CMK (cell line): ENCODE results near the gene RELN.
"Not testable (repeated sequence)": the region's sequence is repeated elsewhere in the genome, so short reads cannot be mapped to it uniquely, and the experiment has no call there.

Source experiments
- DNase-seq: peaks from one replicate; pipeline ENCODE4 v3.0.0-alpha.2; 2010; ENCODE audit warnings: low read depth

Gene RELN

GRCh38 chr7:103787041-103787440, 202.4 kb downstream of the RELN start:
- DNase-seq, result not testable (repeated sequence)

GRCh38 chr7:103784646-103785286, 204.7 kb downstream of the RELN start:
- no peak for DNase-seq

GRCh38 chr7:103781409-103781808, 208.0 kb downstream of the RELN start:
- no peak for DNase-seq

- not testable (repeated sequence) for DNase-seq
Measured at GRCh38 chr7:103780561-103780960, 208.9 kb downstream of the RELN start.

- DNase-seq, result no peak
Measured at GRCh38 chr7:103777440-103777839, 212.0 kb downstream of the RELN start.

GRCh38 chr7:103773726-103774125, 215.7 kb downstream of the RELN start:
- DNase-seq, result no peak

DNA sequence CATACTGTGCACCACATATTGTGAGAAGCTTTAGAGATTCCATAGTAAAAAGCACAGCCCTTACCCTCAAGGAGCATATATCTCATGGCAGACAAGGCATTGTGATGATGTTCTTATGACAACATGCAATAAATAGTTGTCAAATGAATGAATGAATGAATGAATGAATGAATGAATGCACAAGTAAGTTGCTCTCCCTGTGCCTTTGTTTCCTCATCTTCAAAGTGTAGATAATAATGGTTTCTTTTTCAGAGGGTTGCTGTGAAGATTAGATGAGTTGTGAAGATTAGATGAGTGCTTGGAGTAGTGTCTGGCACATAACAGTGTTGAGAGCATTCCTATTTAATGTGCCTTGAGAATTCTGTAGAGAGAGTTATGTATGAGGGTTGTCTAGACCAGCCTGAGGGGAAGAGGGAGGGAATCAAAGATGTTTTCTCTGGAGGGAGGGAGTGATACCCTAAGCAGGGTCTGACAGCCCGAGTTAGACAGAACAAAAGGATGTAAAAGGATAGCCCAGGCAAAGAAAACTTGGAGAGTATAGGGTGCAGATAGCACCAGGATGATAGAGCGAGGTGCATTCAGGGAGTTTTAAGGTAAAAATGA, 217.2 kb downstream of the RELN start:
- no peak for DNase-seq

DNA sequence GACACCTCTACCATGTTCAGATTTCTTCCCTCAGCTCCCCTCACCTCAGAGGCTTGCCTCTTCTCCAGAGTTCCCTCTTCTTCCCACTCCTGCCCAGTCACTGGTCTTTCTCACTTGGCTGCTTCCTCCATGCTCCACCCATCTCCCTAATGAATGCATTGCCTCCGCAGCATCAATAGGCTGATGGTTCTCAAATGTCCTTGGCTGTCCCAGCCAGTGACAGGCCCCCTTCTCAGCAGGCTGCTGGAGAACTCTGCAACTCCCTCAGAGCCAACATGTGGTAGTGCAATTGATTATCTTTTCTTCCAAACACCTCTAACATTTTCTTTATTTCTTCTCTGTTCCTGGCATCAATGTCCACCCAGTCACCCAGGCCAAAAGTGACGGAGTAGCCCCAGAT, 218.2 kb downstream of the RELN start:
- no peak for DNase-seq

- DNase-seq, result no peak
Measured at GRCh38 chr7:103766660-103767059, 222.8 kb downstream of the RELN start.

GRCh38 chr7:103765901-103766300, 223.6 kb downstream of the RELN start:
- DNase-seq, result no peak

- no peak for DNase-seq
Measured at GRCh38 chr7:103764901-103765300, 224.6 kb downstream of the RELN start.

DNA sequence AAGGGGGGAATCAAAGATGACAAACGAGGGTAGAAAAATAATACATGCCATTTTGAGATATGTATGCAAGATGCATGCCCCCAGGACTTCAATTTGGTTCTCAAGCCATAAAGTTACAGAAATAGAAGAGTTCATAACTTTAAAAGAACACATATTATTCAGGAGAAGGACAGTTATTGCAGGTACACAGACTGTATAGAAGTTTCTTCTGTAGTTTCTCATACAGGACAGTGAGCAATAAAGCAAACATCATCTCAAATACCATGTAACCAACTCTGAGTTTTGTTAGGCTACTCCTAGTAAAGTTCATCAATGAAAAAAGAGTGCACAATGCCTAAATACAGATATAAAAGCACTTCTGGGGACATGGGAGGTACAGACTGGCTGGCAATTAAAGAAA, 226.6 kb downstream of the RELN start:
- DNase-seq, result no peak

DNA sequence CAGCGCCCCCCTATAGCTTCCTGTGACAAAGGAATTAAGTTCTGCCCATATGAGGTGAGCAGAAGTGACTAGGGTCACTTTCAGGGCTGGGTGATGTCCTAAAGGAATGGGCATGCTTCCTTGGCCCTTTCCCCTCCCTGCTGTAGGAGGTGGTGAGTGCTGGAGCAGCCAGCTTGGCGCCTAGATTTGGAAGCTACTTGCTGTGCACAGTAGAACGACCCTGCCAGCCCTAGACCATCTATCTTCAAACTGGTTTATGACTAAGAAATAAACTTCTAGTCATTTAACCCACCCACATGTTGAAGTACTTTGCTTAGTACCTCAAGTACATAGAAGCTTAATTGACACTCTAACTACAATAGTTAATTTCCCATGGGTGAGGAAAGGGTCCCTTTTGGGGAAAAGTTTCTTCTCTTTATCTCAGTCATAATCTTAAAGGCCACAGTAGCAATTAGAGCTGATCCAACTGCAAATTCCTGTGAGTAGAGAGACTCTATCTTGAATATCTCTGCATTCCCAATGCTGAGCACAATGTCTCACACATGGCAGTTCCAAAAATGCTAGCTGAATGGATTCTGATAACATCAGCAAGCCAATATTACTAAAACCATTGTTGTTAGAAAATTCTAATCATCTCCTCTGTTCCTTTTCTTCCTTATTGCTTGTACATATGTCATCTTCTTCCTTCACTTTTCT, 227.2 kb downstream of the RELN start:
- DNase-seq, result no peak

DNA sequence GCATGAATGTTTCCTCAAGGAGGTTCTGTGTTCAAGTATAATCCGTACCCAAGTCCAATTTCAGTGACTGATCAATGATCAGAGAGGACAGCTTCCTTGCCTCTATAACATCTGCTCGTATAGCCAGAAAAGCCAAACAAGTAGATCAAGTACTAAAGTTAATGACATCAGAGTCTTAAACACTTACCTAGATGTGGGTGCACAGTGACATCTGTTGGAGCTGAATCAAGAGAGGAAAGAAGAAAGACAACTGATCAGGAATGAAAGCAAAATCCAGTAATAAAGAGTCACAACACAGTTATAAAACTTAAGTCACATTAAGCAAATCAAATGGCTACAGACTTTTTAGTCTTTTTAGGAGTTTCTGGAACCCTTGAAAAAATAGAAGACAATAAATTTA, 236.5 kb downstream of the RELN start:
- DNase-seq, result no peak

DNA sequence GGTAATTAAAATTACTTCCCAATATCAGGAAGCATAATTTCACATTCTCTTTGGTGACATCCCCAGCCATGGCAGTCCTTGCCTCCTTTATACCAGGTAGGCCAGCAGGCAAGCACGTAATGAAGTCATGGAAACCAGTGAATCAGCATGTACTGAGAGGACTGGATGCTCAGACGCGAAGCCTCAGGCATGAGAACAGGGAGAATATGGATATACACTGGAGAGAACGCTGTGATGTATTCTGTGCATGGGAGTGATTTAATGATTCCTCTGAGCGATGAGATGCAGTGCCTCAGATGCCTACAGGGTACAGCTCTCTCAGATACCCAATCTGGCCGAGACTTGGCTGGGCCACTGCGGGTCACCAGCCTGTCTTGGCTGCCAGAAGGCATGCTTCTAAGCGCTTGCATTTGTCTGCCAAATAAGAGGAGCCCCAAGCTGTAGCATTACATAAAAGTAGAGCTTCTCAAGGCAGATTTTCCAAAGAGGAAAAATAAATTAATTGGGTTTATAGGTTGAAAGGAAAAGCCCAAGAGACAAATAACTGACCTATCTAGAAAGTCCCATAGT, 238.1 kb downstream of the RELN start:
- no peak for DNase-seq

GRCh38 chr7:103748680-103749079, 240.8 kb downstream of the RELN start:
- DNase-seq, result no peak

DNA sequence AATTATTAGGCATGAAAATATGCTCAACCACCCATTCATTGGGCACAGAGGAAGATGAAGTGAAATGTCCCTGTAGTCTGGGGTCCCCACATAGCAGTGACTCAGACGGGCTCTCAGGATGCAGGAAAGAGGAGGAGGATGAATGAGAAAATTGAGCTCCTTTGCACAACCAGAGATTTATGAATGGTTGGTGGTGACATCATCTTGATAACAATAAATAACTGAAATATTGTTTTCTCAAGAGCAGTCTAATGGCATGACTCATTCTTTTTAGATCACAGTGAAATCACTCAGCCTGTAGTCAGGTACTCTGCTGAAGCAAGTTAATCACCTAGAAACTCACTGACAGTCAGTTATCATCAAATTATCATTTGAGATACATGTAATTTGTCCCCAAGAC, 254.1 kb downstream of the RELN start:
- DNase-seq, result no peak

- no peak for DNase-seq
Measured at GRCh38 chr7:103731169-103731568, 258.3 kb downstream of the RELN start.

DNA sequence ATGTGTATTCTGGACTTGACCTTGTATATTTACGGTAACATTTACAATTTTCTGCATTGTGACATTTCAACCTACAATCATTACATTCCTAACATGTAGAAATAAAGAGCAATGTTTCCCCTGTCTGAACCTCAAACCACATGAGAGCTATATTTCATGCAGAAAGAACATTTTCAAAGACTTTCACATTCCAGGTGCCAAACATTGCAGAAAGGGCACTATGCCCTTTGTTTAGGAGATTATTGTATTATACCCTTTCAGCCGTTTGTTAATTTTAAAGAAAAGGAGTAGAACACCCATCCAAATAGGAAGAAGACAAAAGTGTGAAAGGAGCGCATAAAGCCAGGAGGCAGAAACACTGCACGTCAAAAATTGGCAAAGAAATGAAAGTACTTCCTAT, 260.4 kb downstream of the RELN start:
- no peak for DNase-seq

DNA sequence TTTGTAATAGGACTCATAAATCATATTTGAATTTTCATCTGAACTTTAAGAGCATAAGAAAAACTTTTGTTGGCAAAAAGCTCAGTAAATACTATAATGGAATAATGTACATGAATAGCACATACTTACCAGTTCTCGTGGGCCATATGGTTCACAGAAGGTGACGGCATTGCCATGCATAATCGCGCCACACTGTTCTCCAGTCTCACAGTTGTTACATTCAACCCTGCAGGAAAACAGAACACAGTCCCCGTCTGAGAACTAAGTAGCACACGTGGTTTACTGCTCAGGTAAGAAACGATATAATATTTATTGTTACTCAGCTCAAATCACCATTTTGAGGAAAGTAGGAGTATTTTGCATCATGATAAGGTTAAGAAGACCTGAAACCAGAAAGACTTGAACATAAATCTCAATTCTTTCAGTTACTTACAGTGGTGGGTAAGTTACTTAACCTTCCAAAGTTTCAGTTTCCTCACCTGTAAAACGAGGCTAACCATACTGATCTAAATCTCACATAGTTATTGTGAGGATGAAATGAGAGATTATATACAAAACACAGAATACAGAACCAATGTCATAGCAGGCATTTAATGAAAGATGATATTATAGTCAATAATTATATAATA, 261.4 kb downstream of the RELN start:
- no peak for DNase-seq

- no peak for DNase-seq
Measured at GRCh38 chr7:103719070-103719469, 270.4 kb downstream of the RELN start.

DNA sequence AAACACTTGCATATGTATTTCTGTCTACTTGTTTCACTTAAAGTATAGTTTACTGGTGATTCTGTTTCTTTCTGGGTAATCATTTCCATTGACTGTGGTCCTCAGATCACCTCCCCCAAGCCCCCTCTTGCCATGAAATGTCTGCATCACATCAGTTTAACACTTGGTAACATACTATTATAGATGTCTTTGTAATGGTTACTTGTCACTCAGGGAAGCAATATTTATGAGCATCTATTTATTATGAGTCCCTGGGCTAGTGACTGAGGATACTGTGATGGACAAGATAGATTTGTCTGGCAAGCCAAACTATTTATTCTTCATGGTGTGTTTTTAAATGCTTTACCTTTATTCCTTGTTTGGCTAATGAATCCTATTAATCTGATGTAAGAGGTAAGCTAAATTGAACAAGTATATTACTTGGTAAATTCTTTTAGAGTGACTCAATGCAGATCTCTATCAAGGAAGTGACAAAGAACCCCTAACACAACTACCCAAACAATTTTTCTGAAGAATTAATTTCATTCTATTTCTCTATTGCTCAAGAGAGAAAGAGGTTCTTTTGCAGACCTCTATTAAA, 270.9 kb downstream of the RELN start:
- DNase-seq, result no peak
